Body of pancreas (tissue), 4 donors: ENCODE measurements around the gene DYNLRB1. TPM values are rescaled to one million over a fixed set of nuclear protein-coding genes. Genes with fewer than 3 reads are reported as not detected.

Experiments used
- ATAC-seq: fragments of 150-250 bp; one replicate; pipeline ENCODE4 v1.9.1; 2016
- DNase-seq, 4 donors: peaks; one replicate each; pipeline ENCODE4 v3.0.0-alpha.2; 2019
- H3K27ac ChIP-seq, 4 donors: fragments of 200-600 bp; sonication (generic); 1 replicate in 3 of 4; 2 replicates in 1 of 4; pipeline versions ENCODE4 v1.5.1 to v1.6.1; 2016 to 2019; ENCODE audit warnings: mild to moderate bottlenecking in 1 of 4, mixed read lengths in 1 of 4, moderate library complexity in 1 of 4
- H3K27me3 ChIP-seq, 2 donors: fragments of 200-600 bp; sonication (generic); one replicate each; pipeline ENCODE4 v1.6.0; 2016; ENCODE audit warnings: mild to moderate bottlenecking in 1 of 2
- H3K36me3 ChIP-seq, 2 donors: fragments of 200-600 bp; sonication (generic); replicated peaks in 1 of 2; 2 replicates each; pipeline ENCODE4 v1.5.1; 2016; ENCODE audit warnings: low read depth in 2 of 2; ENCODE audit not compliant: insufficient read depth in 1 of 2
- H3K4me1 ChIP-seq: fragments of 200-600 bp; sonication (generic); one replicate; pipeline ENCODE4 v1.6.0; 2016
- H3K4me3 ChIP-seq, 2 donors: fragments of 200-600 bp; sonication (generic); 1 replicate in 1 of 2; 2 replicates in 1 of 2; pipeline ENCODE4 v1.5.1; 2016 to 2019
- H3K9me3 ChIP-seq, 3 donors: fragments of 200-600 bp; sonication (generic); 1 replicate in 2 of 3; 2 replicates in 1 of 3; pipeline ENCODE4 v1.5.1; 2016
- CTCF ChIP-seq, 7 experiments: fragments of 450-650 bp in 4 of 7; fragments of 200-600 bp in 3 of 7; sonication (generic) in 3 of 7; IDR thresholded peaks; one replicate each; pipeline ENCODE4 v1.5.1; 2016 to 2019; ENCODE audit warnings: antibody characterized with exemption in 7 of 7
- POLR2A ChIP-seq, 3 donors: fragments of 450-650 bp; IDR thresholded peaks; one replicate each; pipeline ENCODE4 v1.6.1; 2016; ENCODE audit warnings: antibody characterized with exemption in 3 of 3, mild to moderate bottlenecking in 2 of 3
- WGBS, 2 donors: methylation state at CpG; one replicate each; pipeline ENCODE4 v1.1.5; 2017; 5-methylcytosine and 5-hydroxymethylcytosine counted together
- intact Hi-C: fragments of 100-400 bp; cut with DNase I; formaldehyde crosslinking; loops from one replicate; pipeline ENCODE4 v1.15.1; 2023
- total RNA-seq, 2 donors: library from RNA; depleted of rRNA; stranded (reverse); fragments of >200 nt; gene quantifications; one replicate each; pipeline ENCODE4 v1.1.0, GENCODE V29; 2016

DYNLRB1 gene
- total RNA-seq, 2 donors from 2014 or later: 58.9 to 64.3 TPM

- H3K4me3 ChIP-seq: no peak overlapping the region
- DNase-seq: peak in 1 of 4 donors; percentile 3
- H3K9me3 ChIP-seq: no peaks in the 10 kb centered on the region
- no peaks in the 10 kb centered on the region for H3K27me3 ChIP-seq
- TF ChIP-seq CTCF (IDR thresholded peaks at IDR 0.05): no peak
- TF ChIP-seq POLR2A (IDR thresholded peaks at IDR 0.05): no peak
- H3K36me3 ChIP-seq: peaks cover 7 to 31% of the 10 kb centered on the region in 2 donors
- no peak overlapping the region for H3K27ac ChIP-seq
- ATAC-seq: no peak
- H3K4me1 ChIP-seq: peaks cover 20% of the 10 kb centered on the region
- intact Hi-C loops: no loop called here
- 80% methylated on average over 7 to 8 of the region's 8 CpGs for WGBS, 2 donors
Observed at GRCh38 chr20:34531608-34532265, 15.5 kb downstream of the DYNLRB1 start.

- H3K4me3 ChIP-seq: no peak overlapping the region
- intact Hi-C loops: no loop called here
- peak in 1 of 4 donors; percentile 7 for DNase-seq
- no peak overlapping the region for H3K27ac ChIP-seq
- H3K9me3 ChIP-seq: no peaks in the 10 kb centered on the region
- peaks cover 7 to 32% of the 10 kb centered on the region in 2 donors for H3K36me3 ChIP-seq
- ATAC-seq: no peak
- peaks cover 14% of the 10 kb centered on the region for H3K4me1 ChIP-seq
- TF ChIP-seq POLR2A (IDR thresholded peaks at IDR 0.05) (no peak), CTCF (IDR thresholded peaks at IDR 0.05) (no peak)
- WGBS, 2 donors: 75 to 89% methylated on average over 4 to 8 of the region's 8 CpGs
- no peaks in the 10 kb centered on the region for H3K27me3 ChIP-seq
Observed at GRCh38 chr20:34532320-34532719, 16.1 kb downstream of the DYNLRB1 start.

GRCh38 chr20:34532756-34533155 lies 16.5 kb downstream of the DYNLRB1 start:
- Histone ChIP-seq H3K27me3 (no peaks in the 10 kb centered on the region), H3K4me3 (no peak overlapping the region), H3K4me1 (peaks cover 10% of the 10 kb centered on the region), H3K27ac (no peak overlapping the region), H3K9me3 (no peaks in the 10 kb centered on the region), H3K36me3 (peaks cover 7 to 31% of the 10 kb centered on the region in 2 donors)
- DNase-seq (no peak), ATAC-seq (no peak)
- TF ChIP-seq POLR2A (IDR thresholded peaks at IDR 0.05) (no peak), CTCF (IDR thresholded peaks at IDR 0.05) (no peak)
- 91% methylated on average over 4 to 6 of the region's 7 CpGs for WGBS, 2 donors
- intact Hi-C loops: no loop called here

GRCh38 chr20:34534391-34535165 lies 18.4 kb downstream of the DYNLRB1 start:
- Histone ChIP-seq H3K4me3 (no peak overlapping the region), H3K36me3 (peaks cover 7 to 31% of the 10 kb centered on the region in 2 donors), H3K4me1 (no peaks in the 10 kb centered on the region), H3K27ac (no peak overlapping the region), H3K9me3 (no peaks in the 10 kb centered on the region), H3K27me3 (no peaks in the 10 kb centered on the region)
- DNase-seq (no peak), ATAC-seq (no peak)
- no peak for TF ChIP-seq CTCF (IDR thresholded peaks at IDR 0.05)
- no peak for TF ChIP-seq POLR2A (IDR thresholded peaks at IDR 0.05)
- intact Hi-C loops: no loop called here
- 88 to 91% methylated on average over 9 to 15 of the region's 15 CpGs for WGBS, 2 donors
